Body of pancreas (tissue), 4 donors: ENCODE data around the gene MBNL1. TPM values are rescaled to one million over a fixed set of nuclear protein-coding genes. Genes with fewer than 3 reads are reported as not detected.

Experiments used
- ATAC-seq: fragments of 150-250 bp; one replicate; pipeline ENCODE4 v1.9.1; 2016
- DNase-seq, 4 donors: peaks; one replicate each; pipeline ENCODE4 v3.0.0-alpha.2; 2019
- H3K27ac ChIP-seq, 4 donors: fragments of 200-600 bp; sonication (generic); 1 replicate in 3 of 4; 2 replicates in 1 of 4; pipeline versions ENCODE4 v1.5.1 to v1.6.1; 2016 to 2019; ENCODE audit warnings: mild to moderate bottlenecking in 1 of 4, mixed read lengths in 1 of 4, moderate library complexity in 1 of 4
- H3K27me3 ChIP-seq, 2 donors: fragments of 200-600 bp; sonication (generic); one replicate each; pipeline ENCODE4 v1.6.0; 2016; ENCODE audit warnings: mild to moderate bottlenecking in 1 of 2
- H3K36me3 ChIP-seq, 2 donors: fragments of 200-600 bp; sonication (generic); replicated peaks in 1 of 2; 2 replicates each; pipeline ENCODE4 v1.5.1; 2016; ENCODE audit warnings: low read depth in 2 of 2; ENCODE audit not compliant: insufficient read depth in 1 of 2
- H3K4me1 ChIP-seq: fragments of 200-600 bp; sonication (generic); one replicate; pipeline ENCODE4 v1.6.0; 2016
- H3K4me3 ChIP-seq, 2 donors: fragments of 200-600 bp; sonication (generic); 1 replicate in 1 of 2; 2 replicates in 1 of 2; pipeline ENCODE4 v1.5.1; 2016 to 2019
- H3K9me3 ChIP-seq, 3 donors: fragments of 200-600 bp; sonication (generic); 1 replicate in 2 of 3; 2 replicates in 1 of 3; pipeline ENCODE4 v1.5.1; 2016
- POLR2A ChIP-seq, 3 donors: fragments of 450-650 bp; IDR thresholded peaks; one replicate each; pipeline ENCODE4 v1.6.1; 2016; ENCODE audit warnings: antibody characterized with exemption in 3 of 3, mild to moderate bottlenecking in 2 of 3
- WGBS, 2 donors: methylation state at CpG; one replicate each; pipeline ENCODE4 v1.1.5; 2017; 5-methylcytosine and 5-hydroxymethylcytosine counted together
- intact Hi-C: fragments of 100-400 bp; cut with DNase I; formaldehyde crosslinking; loops from one replicate; pipeline ENCODE4 v1.15.1; 2023
- total RNA-seq, 2 donors: library from RNA; depleted of rRNA; stranded (reverse); fragments of >200 nt; gene quantifications; one replicate each; pipeline ENCODE4 v1.1.0, GENCODE V29; 2016
- TF ChIP-seq, protein P1 (sequence below), 7 experiments: fragments of 450-650 bp in 4 of 7; fragments of 200-600 bp in 3 of 7; sonication (generic) in 3 of 7; IDR thresholded peaks; one replicate each; pipeline ENCODE4 v1.5.1; 2016 to 2019; ENCODE audit warnings: antibody characterized with exemption in 7 of 7

Gene MBNL1
- total RNA-seq, 2 donors from 2014 or later: 77.3 to 82.4 TPM

DNA sequence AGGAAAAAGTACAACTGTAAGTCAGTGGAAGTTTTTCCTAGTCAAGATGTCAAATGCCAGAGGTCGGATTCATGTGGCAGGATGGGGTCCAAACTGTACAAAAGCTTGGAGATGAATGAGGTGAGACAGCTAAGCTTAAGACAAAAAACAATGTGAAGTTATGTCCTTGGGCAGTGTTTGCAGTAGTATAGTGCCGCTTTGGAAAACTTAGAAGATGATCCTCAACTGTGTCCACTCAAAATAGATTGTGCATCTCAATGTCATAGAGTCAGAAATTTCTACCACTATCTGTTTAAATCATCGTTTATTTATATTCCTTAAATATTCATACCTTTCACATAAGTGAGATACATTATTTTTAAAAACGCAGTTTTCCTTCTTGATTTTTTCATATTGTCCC is 77.3 kb downstream of the MBNL1 start:
- TF ChIP-seq, protein P1, sequence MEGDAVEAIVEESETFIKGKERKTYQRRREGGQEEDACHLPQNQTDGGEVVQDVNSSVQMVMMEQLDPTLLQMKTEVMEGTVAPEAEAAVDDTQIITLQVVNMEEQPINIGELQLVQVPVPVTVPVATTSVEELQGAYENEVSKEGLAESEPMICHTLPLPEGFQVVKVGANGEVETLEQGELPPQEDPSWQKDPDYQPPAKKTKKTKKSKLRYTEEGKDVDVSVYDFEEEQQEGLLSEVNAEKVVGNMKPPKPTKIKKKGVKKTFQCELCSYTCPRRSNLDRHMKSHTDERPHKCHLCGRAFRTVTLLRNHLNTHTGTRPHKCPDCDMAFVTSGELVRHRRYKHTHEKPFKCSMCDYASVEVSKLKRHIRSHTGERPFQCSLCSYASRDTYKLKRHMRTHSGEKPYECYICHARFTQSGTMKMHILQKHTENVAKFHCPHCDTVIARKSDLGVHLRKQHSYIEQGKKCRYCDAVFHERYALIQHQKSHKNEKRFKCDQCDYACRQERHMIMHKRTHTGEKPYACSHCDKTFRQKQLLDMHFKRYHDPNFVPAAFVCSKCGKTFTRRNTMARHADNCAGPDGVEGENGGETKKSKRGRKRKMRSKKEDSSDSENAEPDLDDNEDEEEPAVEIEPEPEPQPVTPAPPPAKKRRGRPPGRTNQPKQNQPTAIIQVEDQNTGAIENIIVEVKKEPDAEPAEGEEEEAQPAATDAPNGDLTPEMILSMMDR (IDR thresholded peaks at IDR 0.05): no peak
- TF ChIP-seq POLR2A (IDR thresholded peaks at IDR 0.05): no peak
- Histone ChIP-seq H3K27me3 (no peaks in the 10 kb centered on the region), H3K9me3 (no peaks in the 10 kb centered on the region), H3K36me3 (no peaks in the 10 kb centered on the region), H3K27ac (no peak overlapping the region), H3K4me3 (no peak overlapping the region), H3K4me1 (peaks cover 12% of the 10 kb centered on the region)
- WGBS, 2 donors: 94 to 98% methylated on average over 4 of the region's 4 CpGs
- ATAC-seq (no peak), DNase-seq (no peak)
- intact Hi-C loops: no loop called here

DNA sequence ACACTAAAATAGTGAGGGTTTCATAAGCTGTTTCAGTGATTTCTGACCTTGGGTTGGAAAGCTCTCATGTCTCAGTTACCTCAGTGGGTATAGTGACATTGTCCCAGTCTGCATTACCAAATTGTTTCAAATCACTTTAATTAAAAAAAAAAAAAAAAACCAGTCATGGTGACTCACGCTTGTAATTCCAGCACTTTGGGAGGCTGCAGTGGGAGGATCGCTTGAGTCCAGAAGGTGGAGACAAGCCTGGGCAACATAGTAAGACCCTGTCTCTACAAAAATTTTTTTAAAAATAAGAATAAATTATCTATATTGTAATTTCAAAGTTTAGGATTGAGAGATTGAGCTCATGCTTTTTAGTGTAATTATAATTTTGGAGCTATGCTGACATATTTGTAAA is 78.0 kb downstream of the MBNL1 start:
- TF ChIP-seq, protein P1 (IDR thresholded peaks at IDR 0.05): no peak
- TF ChIP-seq POLR2A (IDR thresholded peaks at IDR 0.05): no peak

DNA sequence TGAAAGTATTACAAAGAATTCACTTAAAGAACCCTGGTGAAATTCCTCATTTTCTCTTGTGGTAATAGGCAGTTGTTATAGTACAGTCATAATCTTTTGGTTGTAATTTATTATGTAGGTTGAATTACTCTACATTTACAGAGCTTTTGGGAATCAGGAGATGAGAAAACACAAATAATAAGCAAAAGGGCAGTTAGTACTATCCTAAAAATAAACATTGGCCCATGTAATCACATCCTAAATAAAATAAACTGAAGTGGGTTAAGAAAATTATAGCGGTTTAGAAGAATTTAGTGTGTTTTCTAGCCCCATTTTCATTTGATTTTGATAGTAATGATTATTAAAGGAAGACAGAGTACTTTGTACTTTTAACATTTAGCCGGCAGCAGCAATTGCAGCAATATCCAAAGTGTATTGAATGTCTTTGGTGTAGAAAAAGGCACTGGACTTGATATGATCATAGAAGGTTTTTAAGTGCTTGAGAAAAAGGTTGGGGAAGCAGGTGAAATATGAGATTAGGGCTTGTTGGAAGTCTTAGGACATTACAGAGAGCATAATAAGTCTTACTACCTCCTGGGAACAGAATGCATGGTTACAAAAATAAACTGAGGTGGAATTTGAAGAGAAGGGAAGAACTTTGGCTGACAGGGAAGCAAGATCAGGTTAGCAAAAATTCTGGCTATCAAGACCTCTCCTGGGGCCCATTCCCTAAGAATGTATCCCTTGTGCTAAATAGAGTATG is 79.9 kb downstream of the MBNL1 start:
- H3K36me3 ChIP-seq: no peaks in the 10 kb centered on the region
- intact Hi-C loops: no loop called here
- no peak for DNase-seq
- TF ChIP-seq, protein P1 (IDR thresholded peaks at IDR 0.05): no peak
- no peak for TF ChIP-seq POLR2A (IDR thresholded peaks at IDR 0.05)
- no peak overlapping the region for H3K4me3 ChIP-seq
- H3K9me3 ChIP-seq: no peaks in the 10 kb centered on the region
- 72 to 88% methylated on average over 2 of the region's 2 CpGs for WGBS, 2 donors
- no peak for ATAC-seq
- H3K27me3 ChIP-seq: no peaks in the 10 kb centered on the region
- H3K27ac ChIP-seq: no peak overlapping the region
- peaks cover 12% of the 10 kb centered on the region for H3K4me1 ChIP-seq

More for the DNA sequence above, 78.0 kb downstream of the MBNL1 start:
- Histone ChIP-seq H3K4me3 (no peak overlapping the region), H3K9me3 (no peaks in the 10 kb centered on the region), H3K27ac (no peak overlapping the region), H3K36me3 (no peaks in the 10 kb centered on the region), H3K4me1 (peaks cover 12% of the 10 kb centered on the region), H3K27me3 (no peaks in the 10 kb centered on the region)
- DNase-seq (no peak), ATAC-seq (no peak)
- intact Hi-C loops: no loop called here
- WGBS, 2 donors: 95 to 96% methylated on average over 2 of the region's 2 CpGs

DNA sequence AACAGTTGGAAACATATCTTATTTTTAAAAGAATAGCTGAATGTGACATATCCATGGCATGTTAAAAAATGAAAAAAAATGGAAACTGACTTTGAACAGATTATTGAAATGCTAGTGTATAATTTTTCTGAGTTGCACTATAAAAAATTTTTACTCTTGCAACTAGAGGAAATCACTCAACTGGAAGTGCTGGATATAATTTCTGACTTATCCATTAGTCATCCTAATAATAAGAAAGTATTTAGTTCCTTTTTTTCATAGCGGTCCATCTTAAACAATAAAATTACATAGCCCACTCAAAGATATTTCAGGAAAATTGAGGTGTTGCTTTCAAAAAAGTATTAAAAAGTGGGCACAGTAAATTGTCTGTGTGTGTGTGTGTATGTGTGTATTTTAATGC is 80.7 kb downstream of the MBNL1 start:
- TF ChIP-seq, protein P1 (IDR thresholded peaks at IDR 0.05): no peak
- TF ChIP-seq POLR2A (IDR thresholded peaks at IDR 0.05): no peak
- DNase-seq: no peak
- WGBS, 2 donors: 76 to 88% methylated on average over 1 of the region's 1 CpG
- intact Hi-C loops: no loop called here
- ATAC-seq: no peak
- no peaks in the 10 kb centered on the region for H3K27me3 ChIP-seq
- no peak overlapping the region for H3K4me3 ChIP-seq
- H3K9me3 ChIP-seq: no peaks in the 10 kb centered on the region
- no peaks in the 10 kb centered on the region for H3K36me3 ChIP-seq
- H3K4me1 ChIP-seq: peaks cover 12% of the 10 kb centered on the region
- no peak overlapping the region for H3K27ac ChIP-seq

DNA sequence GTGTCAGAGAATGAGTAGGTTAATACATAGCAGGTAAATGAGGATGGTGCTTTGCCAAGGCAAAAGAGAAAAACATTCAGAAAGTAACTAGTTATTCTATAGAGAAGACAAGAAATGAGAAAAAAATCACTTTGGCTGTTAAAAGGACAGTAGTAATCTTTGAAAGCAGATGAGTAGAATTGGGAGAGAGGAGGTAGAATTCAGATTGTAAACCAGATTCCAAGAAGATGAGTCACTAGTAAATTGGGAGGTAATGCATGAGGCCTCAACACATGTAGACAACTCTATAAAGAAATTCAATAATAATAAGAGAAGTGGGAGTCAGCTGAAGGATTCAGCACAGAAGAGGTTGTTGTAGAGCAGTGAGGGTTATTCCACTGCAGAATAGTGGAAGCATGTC is 81.4 kb downstream of the MBNL1 start:
- DNase-seq: no peak
- ATAC-seq: no peak
- intact Hi-C loops: no loop called here
- Histone ChIP-seq H3K9me3 (no peaks in the 10 kb centered on the region), H3K4me1 (peaks cover 12% of the 10 kb centered on the region), H3K27me3 (no peaks in the 10 kb centered on the region), H3K27ac (no peak overlapping the region), H3K4me3 (no peak overlapping the region), H3K36me3 (no peaks in the 10 kb centered on the region)
- TF ChIP-seq POLR2A (IDR thresholded peaks at IDR 0.05): no peak
- TF ChIP-seq, protein P1 (IDR thresholded peaks at IDR 0.05): no peak
